HepG2 (cell line): ENCODE results near the gene DHRS12. TPM values are rescaled to one million over a fixed set of nuclear protein-coding genes. Genes with fewer than 3 reads are reported as not detected.

Experiments used
- ATAC-seq: fragments of 200-7000 bp; cut with Tn5 transposase; 3 replicates; pipeline ENCODE4 v1.9.1; 2020; ENCODE audit warnings: mild to moderate bottlenecking, moderate library complexity
- BruUV-seq: library from RNA; stranded (reverse); fragments of 400-500 nt; replicated peaks from 2 replicates; lab custom pipeline; 2021; lab: Mats Ljungman, UMichigan
- CTCF ChIA-PET: fragments of 300-600 bp; formaldehyde crosslinking; extraction: SDS; loops from one replicate; lab custom pipeline; 2021; ENCODE audit warnings: low total read pairs, inconsistent platforms, low intra/inter-chr PET ratio; lab: Yijun Ruan, JAX
- POLR2A ChIA-PET: fragments of 350-600 bp; sonication (Branson Sonifier 250); formaldehyde crosslinking; loops from one replicate; lab custom pipeline; 2020; ENCODE audit warnings: antibody characterized with exemption, inconsistent platforms; lab: Yijun Ruan, JAX
- DNase-seq: peaks from one replicate; pipeline ENCODE4 v3.0.0-alpha.2; 2015; ENCODE audit warnings: low spot score
- FAIRE-seq: peaks from 3 replicates; lab custom pipeline; 2011; peaks lifted over from hg19 to GRCh38; lab: Jason Lieb, UNC
- H2AFZ ChIP-seq: one replicate; pipeline ENCODE4 v1.6.1; 2011; ENCODE audit warnings: low read length, inconsistent platforms
- H3K27ac ChIP-seq: fragments of 300-600 bp; 3 replicates; pipeline ENCODE4 v1.8.0; 2011; ENCODE audit warnings: mixed run types, mild to moderate bottlenecking, mixed read lengths, low read length, inconsistent platforms; ENCODE audit not compliant: insufficient read depth; ENCODE audit errors: extremely low read length
- H3K27me3 ChIP-seq, 2 experiments: fragments of 200-600 bp in 1 of 2; 2 replicates in 1 of 2; 3 replicates in 1 of 2; pipeline versions ENCODE4 v1.6.0 to v1.8.0; 2011; ENCODE audit warnings: low read length in 2 of 2, mild to moderate bottlenecking in 2 of 2, moderate library complexity in 2 of 2, inconsistent platforms in 1 of 2; ENCODE audit not compliant: insufficient read depth in 2 of 2, control insufficient read depth in 1 of 2
- H3K36me3 ChIP-seq, 2 experiments: fragments of 200-600 bp in 1 of 2; replicated peaks in 1 of 2; 2 replicates in 1 of 2; 3 replicates in 1 of 2; pipeline versions ENCODE4 v1.5.1 to v1.8.0; 2011; ENCODE audit warnings: low read length in 2 of 2, inconsistent platforms in 1 of 2; ENCODE audit not compliant: insufficient read depth in 2 of 2, control insufficient read depth in 1 of 2
- H3K4me1 ChIP-seq: 2 replicates; pipeline ENCODE4 v1.5.1; 2012; ENCODE audit warnings: low read length, inconsistent platforms; ENCODE audit not compliant: insufficient read depth
- H3K4me2 ChIP-seq: 2 replicates; pipeline ENCODE4 v1.6.0; 2011; ENCODE audit warnings: low read depth, low read length, inconsistent platforms
- H3K4me3 ChIP-seq, 3 experiments: fragments of 200-600 bp in 1 of 3; sonication (generic), shearing (Covaris generic) in 1 of 3; replicated peaks in 1 of 3; 2 replicates each; pipeline ENCODE4 v1.5.1; 2011 to 2016; ENCODE audit warnings: low read length in 3 of 3, inconsistent platforms in 2 of 3, low read depth in 2 of 3, mild to moderate bottlenecking in 2 of 3, control low read depth in 1 of 3, mixed read lengths in 1 of 3; ENCODE audit not compliant: insufficient read depth in 1 of 3
- H3K79me2 ChIP-seq: one replicate; pipeline ENCODE4 v1.6.1; 2011; ENCODE audit warnings: low read length, inconsistent platforms; ENCODE audit not compliant: insufficient read depth
- H3K9ac ChIP-seq: 2 replicates; pipeline ENCODE4 v1.6.0; 2011; ENCODE audit warnings: mild to moderate bottlenecking, low read depth, low read length, inconsistent platforms; ENCODE audit not compliant: insufficient read depth
- H3K9me3 ChIP-seq: 2 replicates; pipeline ENCODE4 v1.5.1; 2012; ENCODE audit warnings: mild to moderate bottlenecking, low read length
- H4K20me1 ChIP-seq: 2 replicates; pipeline ENCODE4 v1.6.0; 2011; ENCODE audit warnings: inconsistent platforms, mild to moderate bottlenecking, low read length, moderate library complexity; ENCODE audit not compliant: insufficient read depth
- ATF7-NPFF ChIP-seq: sonication (generic); formaldehyde crosslinking; IDR thresholded peaks from 2 replicates; pipeline ENCODE4 v1.8.1; 2023; ENCODE audit warnings: mild to moderate bottlenecking, low read depth, missing genetic modification reagents, moderate library complexity
- CREBL2 ChIP-seq: sonication (generic); formaldehyde crosslinking; IDR thresholded peaks from 2 replicates; pipeline ENCODE4 v1.8.1; 2023; ENCODE audit warnings: missing genetic modification reagents, mild to moderate bottlenecking, borderline replicate concordance
- MAFK ChIP-seq, 2 experiments: IDR thresholded peaks in 1 of 2; conservative IDR thresholded peaks in 1 of 2; 2 replicates each; pipeline ENCODE4 v1.6.1; 2011; ENCODE audit warnings: improper control_type of control experiment in 2 of 2, low read length in 2 of 2
- ZC3H13 ChIP-seq: sonication (generic); formaldehyde crosslinking; IDR thresholded peaks from 2 replicates; pipeline ENCODE4 v1.8.1; 2023; ENCODE audit warnings: mild to moderate bottlenecking, missing genetic modification reagents, moderate library complexity
- ZHX1 ChIP-seq: sonication (generic); formaldehyde crosslinking; IDR thresholded peaks from 2 replicates; pipeline ENCODE4 v1.8.1; 2022; ENCODE audit warnings: low read depth, mild to moderate bottlenecking, missing genetic modification reagents
- ZMYM2 ChIP-seq: sonication (generic); formaldehyde crosslinking; IDR thresholded peaks from 2 replicates; pipeline ENCODE4 v1.8.0; 2022; ENCODE audit warnings: mild to moderate bottlenecking, missing genetic modification reagents
- ZNF10 ChIP-seq: sonication (generic); formaldehyde crosslinking; IDR thresholded peaks from 2 replicates; pipeline ENCODE4 v1.4.0; 2020; ENCODE audit warnings: mild to moderate bottlenecking, low read depth, missing genetic modification reagents, borderline replicate concordance
- ZNF580 ChIP-seq: IDR thresholded peaks from 2 replicates; pipeline ENCODE4 v1.6.1; 2016; ENCODE audit warnings: low read depth, borderline replicate concordance
- WGBS: methylation state at CpG from one replicate; pipeline ENCODE4 v1.1.6; 2017; ENCODE audit warnings: low lambda C conversion rate; 5-methylcytosine and 5-hydroxymethylcytosine counted together
- in situ Hi-C: cut with HindIII; loops from 2 replicates; pipeline ENCODE4 v1.10.0; 2017; ENCODE audit warnings: low pct_unique_long_range_greater_than_20kb; ENCODE audit not compliant: extremely low pct_ligation_motif_present
- intact Hi-C: fragments of 100-400 bp; cut with micrococcal nuclease; formaldehyde crosslinking; loops from one replicate; pipeline ENCODE4 v1.10.0; 2022; ENCODE audit not compliant: unreplicated experiment
- polyA plus RNA-seq, 8 experiments: library from polyadenylated mRNA; depleted of rRNA in 3 of 8; stranded (reverse) in 7 of 8; unstranded in 1 of 8; fragments of >200 nt; fragmentation: Illumina TruSeq in 4 of 8; extraction: Trizol in 4 of 8; gene quantifications; 2 replicates each; pipeline versions ENCODE4 v1.2.1 to v1.2.3, GENCODE V29; 2011 to 2016; ENCODE audit warnings: low read depth in 4 of 8, missing spikeins in 1 of 8, mixed read lengths in 1 of 8; ENCODE audit not compliant: insufficient read depth in 1 of 8
- total RNA-seq, 5 experiments: library from RNA; depleted of rRNA; stranded (reverse); fragments of >200 nt; fragmentation: Illumina TruSeq; extraction: Trizol; gene quantifications; 2 replicates each; pipeline ENCODE4 v1.2.3, GENCODE V29; 2016; ENCODE audit warnings: low read depth in 1 of 5
- TF ChIP-seq, protein P1 (sequence below): sonication (generic); formaldehyde crosslinking; IDR thresholded peaks from 2 replicates; pipeline ENCODE4 v1.8.0; 2023; ENCODE audit warnings: mild to moderate bottlenecking, missing genetic modification reagents

The DHRS12 gene
- total and polyA plus RNA-seq, 2 of the 13 experiments (the other 11 are each of a cell fraction or from before 2014, with no cell fraction given): 7.2 to 8.4 TPM

DNA sequence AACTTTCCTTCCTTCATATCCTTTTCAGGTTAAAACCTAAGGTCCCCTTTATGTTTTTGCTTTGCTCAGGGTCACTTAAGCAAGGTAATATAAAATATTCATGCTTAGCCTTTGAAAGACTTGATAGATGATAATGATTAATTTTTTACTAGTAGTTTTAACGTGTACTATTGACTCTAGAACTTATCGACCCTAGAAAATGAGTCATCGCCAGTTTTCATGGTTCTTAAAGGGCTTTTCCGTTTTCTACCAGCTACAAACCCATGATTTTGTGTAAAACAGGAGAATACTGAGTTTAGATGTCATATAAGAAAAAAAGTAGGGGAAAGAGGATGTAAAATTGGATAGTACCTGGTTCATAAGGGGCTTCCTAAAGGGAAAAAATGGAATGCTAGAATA is 75.7 kb downstream of the DHRS12 start (continued):
- TF ChIP-seq ZMYM2 (CRISPR knock-in tag): no peak
- TF ChIP-seq ZNF10 (CRISPR knock-in tag): no peak

DNA sequence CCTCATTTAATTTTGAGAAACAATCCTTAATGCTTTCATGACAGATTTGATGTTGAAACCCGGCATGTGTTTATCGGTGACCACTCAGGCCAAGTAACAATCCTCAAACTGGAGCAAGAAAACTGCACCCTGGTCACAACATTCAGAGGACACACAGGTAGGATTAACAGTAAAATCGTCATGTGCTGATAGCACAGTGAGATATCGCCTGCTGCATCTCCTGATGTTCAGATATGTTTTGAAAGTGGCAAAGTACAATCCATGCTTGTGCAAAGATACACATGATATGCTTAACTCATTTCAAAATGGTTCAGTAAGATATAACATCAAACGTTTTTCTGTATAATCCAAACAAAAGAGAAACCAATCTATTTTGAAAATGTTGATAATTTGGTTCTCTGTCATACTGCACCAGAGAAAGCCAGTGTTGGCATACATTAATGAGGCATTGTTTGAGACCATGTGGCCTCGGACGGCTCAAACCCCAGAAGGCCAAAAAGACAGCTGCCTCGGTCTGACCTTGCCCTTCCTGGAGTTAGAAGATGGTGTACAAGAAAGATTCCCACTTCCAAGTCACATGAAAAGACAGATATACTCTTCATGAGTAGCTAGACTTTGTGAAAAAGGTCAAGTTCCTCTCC is 76.2 kb downstream of the DHRS12 start:
- no peak overlapping the region for H3K27ac ChIP-seq
- no peaks in the 10 kb centered on the region for H3K79me2 ChIP-seq
- TF ChIP-seq MAFK (conservative IDR thresholded peaks at IDR 0.05 in 1 of 2, IDR thresholded peaks at IDR 0.05 in 1 of 2; ENCODE audit: low read length in 2 of 2): no peak
- no peak for TF ChIP-seq CREBL2 (CRISPR knock-in tag)
- no peak for FAIRE-seq
- H3K36me3 ChIP-seq: peaks cover 10 to 57% of the 10 kb centered on the region in 2 experiments
- no peak for DNase-seq
- peaks cover 37% of the 10 kb centered on the region for H3K4me1 ChIP-seq
- no peak for ATAC-seq
- no peaks in the 10 kb centered on the region for H3K9me3 ChIP-seq
- no peak overlapping the region for H2AFZ ChIP-seq
- H3K9ac ChIP-seq: no peak overlapping the region
- ChIA-PET POLR2A (no interaction called here), CTCF (no interaction called here)
- BruUV-seq: no TSS peak
- no peaks in the 10 kb centered on the region for H4K20me1 ChIP-seq
- H3K4me3 ChIP-seq: no peak overlapping the region
- no peaks in the 10 kb centered on the region for H3K27me3 ChIP-seq
- in situ Hi-C loops: no loop called here
- no peak overlapping the region for H3K4me2 ChIP-seq
- WGBS: 91% methylated on average over 8 of the region's 8 CpGs
- intact Hi-C loops: no loop called here

- no peak for ATAC-seq
- ChIA-PET CTCF (no interaction called here), POLR2A (no interaction called here)
- peaks cover 10 to 56% of the 10 kb centered on the region in 2 experiments for H3K36me3 ChIP-seq
- H3K4me2 ChIP-seq: no peak overlapping the region
- intact Hi-C loops (no loop called here), in situ Hi-C loops (no loop called here)
- H3K79me2 ChIP-seq: no peaks in the 10 kb centered on the region
- H3K4me1 ChIP-seq: peaks cover 31% of the 10 kb centered on the region
- BruUV-seq: no TSS peak
- H4K20me1 ChIP-seq: no peaks in the 10 kb centered on the region
- H3K27me3 ChIP-seq: no peaks in the 10 kb centered on the region
- no peak overlapping the region for H3K9ac ChIP-seq
- WGBS: 96% methylated on average over 3 of the region's 3 CpGs
- H3K9me3 ChIP-seq: no peaks in the 10 kb centered on the region
- no peak overlapping the region for H3K4me3 ChIP-seq
- FAIRE-seq: no peak
- no peak overlapping the region for H3K27ac ChIP-seq
- no peak for DNase-seq
- H2AFZ ChIP-seq: no peak overlapping the region
- TF ChIP-seq ZHX1 (CRISPR knock-in tag) (no peak), ZNF580 (no peak), ZC3H13 (CRISPR knock-in tag) (no peak), ATF7-NPFF (CRISPR knock-in tag) (no peak)
- TF ChIP-seq, protein P1, sequence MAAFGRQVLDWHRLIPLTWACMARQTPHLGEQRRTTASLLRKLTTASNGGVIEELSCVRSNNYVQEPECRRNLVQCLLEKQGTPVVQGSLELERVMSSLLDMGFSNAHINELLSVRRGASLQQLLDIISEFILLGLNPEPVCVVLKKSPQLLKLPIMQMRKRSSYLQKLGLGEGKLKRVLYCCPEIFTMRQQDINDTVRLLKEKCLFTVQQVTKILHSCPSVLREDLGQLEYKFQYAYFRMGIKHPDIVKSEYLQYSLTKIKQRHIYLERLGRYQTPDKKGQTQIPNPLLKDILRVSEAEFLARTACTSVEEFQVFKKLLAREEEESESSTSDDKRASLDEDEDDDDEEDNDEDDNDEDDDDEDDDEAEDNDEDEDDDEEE (CRISPR knock-in tag): no peak
These were observed 77.3 kb downstream of the DHRS12 start for GRCh38 chr13:51726446-51727193.
